OCI-LY3 (cell line): ENCODE measurements around the gene ATP5F1C.

Source experiments
- CTCF ChIP-seq: fragments of 200-600, 300-600 bp; sonication (generic); IDR thresholded peaks from 2 replicates; pipeline ENCODE4 v1.5.1; 2014; ENCODE audit warnings: antibody characterized with exemption, low read length, low read depth
- EZH2phosphoT487 ChIP-seq: fragments of 200-600 bp; shearing (Covaris generic); IDR thresholded peaks from 2 replicates; pipeline ENCODE4 v1.6.1; 2018; ENCODE audit warnings: antibody characterized with exemption, mixed run types, low read depth

- TF ChIP-seq CTCF (no peak), EZH2phosphoT487 (no peak)
Observed at GRCh38 chr10:7773845-7774801, 13.9 kb upstream of the ATP5F1C start.
